ENCODE measurements around the gene ZG16. TPM values are rescaled to one million over a fixed set of nuclear protein-coding genes. Genes with fewer than 3 reads are reported as not detected.
"Not testable (repeated sequence)": the region's sequence is repeated elsewhere in the genome, so short reads cannot be mapped to it uniquely, and the experiment has no call there.

The ZG16 gene
- total RNA-seq, 1 donor from 2014 or later = not detected

DNA sequence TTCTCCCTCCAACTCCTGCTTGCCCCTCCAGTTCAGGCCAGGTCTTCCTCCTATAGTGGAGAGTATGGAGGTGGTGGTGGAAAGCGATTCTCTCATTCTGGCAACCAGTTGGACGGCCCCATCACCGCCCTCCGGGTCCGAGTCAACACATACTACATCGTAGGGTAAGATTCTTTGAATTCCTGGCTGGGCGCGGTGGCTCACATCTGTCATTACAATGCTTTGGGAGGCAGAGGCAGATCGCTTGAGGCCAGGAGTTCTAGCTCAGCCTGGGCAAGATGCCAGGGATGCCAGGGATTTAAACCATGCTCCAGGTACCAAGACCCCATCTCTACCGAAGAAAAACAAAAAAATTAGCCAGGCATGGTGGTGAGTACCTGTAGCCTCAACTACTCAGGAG is 1.4 kb downstream of the ZG16 start:
- Mint-ChIP-seq H3K4me1 (ENCODE audit: low read depth) (peaks cover 9% of the 10 kb centered on the region), H3K9me3 (no peaks in the 10 kb centered on the region), H3K27me3 (ENCODE audit: low read depth) (peaks cover 8% of the 10 kb centered on the region), H3K36me3 (ENCODE audit: low read depth) (no peaks in the 10 kb centered on the region), H3K27ac (no peak overlapping the region), H3K4me3 (ENCODE audit: low read depth) (no peak overlapping the region)
- DNase-seq (ENCODE audit: low spot score) = no peak
- intact Hi-C loops (cut with micrococcal nuclease) = no loop called here

DNA sequence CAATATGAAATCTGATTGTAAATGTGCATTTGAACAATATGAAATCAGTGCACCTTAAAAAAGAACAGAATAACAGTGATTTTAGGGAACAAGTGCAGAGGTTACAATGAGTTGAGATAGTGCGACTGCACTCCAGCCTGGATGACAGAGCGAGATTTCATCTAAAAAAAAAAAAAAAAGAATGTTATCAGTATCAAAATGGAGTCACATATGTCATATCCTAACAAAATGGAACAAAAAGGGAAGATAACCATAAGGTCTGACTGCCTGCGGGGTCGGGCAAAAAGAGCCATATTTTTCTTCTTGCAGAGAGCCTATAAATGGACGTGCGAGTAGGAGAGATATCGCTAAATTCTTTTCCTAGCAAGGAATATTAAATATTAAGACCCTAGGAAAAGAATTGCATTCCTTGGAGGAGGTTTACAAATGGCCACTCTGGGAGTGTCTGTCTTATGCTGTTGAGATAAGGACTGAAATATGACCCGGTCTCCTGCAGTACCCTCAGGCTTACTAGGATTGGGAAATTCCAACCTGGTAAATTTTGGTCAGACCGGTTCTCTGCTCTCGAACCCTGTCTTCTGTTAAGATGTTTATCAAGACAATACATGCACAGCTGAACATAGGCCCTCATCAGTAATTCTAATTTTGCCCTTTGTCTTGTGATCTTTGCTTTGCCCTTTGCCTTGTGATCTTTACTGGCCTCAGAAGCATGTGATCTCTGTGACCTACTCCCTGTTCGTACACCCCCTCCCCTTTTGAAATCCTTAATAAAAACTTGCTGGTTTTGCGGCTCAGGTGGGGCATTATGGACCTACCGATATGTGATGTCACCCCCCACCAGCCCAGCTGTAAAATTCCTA is 5.3 kb downstream of the ZG16 start:
- H3K27ac Mint-ChIP-seq; H3K36me3 Mint-ChIP-seq (ENCODE audit: low read depth); intact Hi-C loops (cut with micrococcal nuclease); H3K27me3 Mint-ChIP-seq (ENCODE audit: low read depth); DNase-seq (ENCODE audit: low spot score); H3K4me3 Mint-ChIP-seq (ENCODE audit: low read depth); H3K9me3 Mint-ChIP-seq: not testable (repeated sequence)
- peaks cover 27% of the 10 kb centered on the region for H3K4me1 Mint-ChIP-seq (ENCODE audit: low read depth)

DNA sequence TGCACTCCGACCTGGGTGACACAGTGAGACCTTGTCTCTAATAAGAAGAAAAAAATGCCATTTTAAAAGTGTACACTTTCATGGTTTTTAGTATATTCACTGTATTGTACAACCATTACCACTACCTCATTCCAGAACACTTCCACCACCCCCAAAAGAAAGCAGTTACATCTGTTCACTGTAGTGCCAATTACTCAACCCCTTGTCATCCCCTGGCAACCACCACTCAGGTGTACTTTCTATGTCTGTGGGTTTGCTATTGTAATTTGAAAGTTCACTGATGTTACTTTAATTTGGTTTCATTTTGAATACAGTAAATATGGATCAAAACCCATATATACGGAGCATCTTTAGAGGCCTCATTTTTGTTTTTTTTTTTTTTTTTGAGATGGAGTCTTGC is 6.1 kb downstream of the ZG16 start:
- no peaks in the 10 kb centered on the region for H3K36me3 Mint-ChIP-seq (ENCODE audit: low read depth)
- H3K27me3 Mint-ChIP-seq (ENCODE audit: low read depth) = peaks cover 6% of the 10 kb centered on the region
- H3K9me3 Mint-ChIP-seq = no peaks in the 10 kb centered on the region
- intact Hi-C loops (cut with micrococcal nuclease) = no loop called here
- no peak overlapping the region for H3K27ac Mint-ChIP-seq
- H3K4me3 Mint-ChIP-seq (ENCODE audit: low read depth) = no peak overlapping the region
- no peak for DNase-seq (ENCODE audit: low spot score)
- peaks cover 29% of the 10 kb centered on the region for H3K4me1 Mint-ChIP-seq (ENCODE audit: low read depth)

DNA sequence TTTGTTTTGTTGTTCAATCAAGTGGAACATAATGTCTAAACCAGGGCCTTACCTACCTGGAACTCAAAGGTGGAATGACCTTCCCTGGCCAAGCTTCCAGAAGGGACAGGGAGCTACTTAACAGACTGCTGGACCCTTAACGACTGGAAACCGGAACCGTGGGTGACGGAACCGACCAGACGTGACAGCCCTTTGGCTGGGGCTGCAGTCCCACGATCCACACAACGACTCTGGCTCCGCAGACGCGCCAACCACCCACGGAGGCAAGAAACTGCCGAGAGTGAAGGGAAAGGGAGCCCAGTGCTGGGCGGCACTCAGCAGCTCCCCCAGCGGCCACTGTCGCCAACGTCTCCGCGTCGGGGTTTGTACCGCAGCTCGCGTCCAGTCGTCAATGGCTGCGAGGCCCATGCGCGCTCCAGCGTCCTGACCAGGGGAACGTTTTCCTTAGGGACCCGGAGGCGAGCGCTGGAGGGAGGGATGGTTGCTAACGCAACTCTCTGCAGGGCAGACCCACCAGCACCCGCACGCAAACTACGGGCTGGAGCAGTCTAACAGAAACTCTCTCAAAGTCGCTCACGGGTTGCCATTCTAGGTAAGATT is 6.9 kb downstream of the ZG16 start:
- Mint-ChIP-seq H3K9me3 (no peaks in the 10 kb centered on the region), H3K4me1 (ENCODE audit: low read depth) (peaks cover 31% of the 10 kb centered on the region), H3K27me3 (ENCODE audit: low read depth) (no peaks in the 10 kb centered on the region), H3K36me3 (ENCODE audit: low read depth) (no peaks in the 10 kb centered on the region), H3K4me3 (ENCODE audit: low read depth) (peak overlapping the region; percentile 57), H3K27ac (no peak overlapping the region)
- DNase-seq (ENCODE audit: low spot score) = peak; percentile 67
- intact Hi-C loops (cut with micrococcal nuclease) = no loop called here

DNA sequence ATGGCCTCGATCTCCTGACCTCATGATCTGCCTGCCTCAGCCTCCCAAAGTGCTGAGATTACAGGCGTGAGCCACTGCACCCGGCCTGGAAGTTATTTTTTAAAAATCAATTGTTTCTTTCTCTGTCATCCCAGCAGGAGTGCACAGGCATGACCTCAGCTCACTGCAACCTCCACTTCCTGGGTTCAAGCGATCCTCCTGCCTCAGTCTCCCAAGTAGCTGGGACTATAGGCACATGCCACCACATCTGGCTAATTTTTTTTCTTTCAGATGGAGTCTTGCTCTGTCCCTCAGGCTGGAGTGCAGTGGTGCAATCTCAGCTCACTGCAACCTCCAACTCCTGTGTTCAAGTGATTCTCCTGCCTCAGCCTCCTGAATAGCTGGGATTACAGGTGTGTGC is 9.1 kb downstream of the ZG16 start:
- H3K4me3 Mint-ChIP-seq (ENCODE audit: low read depth); H3K9me3 Mint-ChIP-seq; H3K27ac Mint-ChIP-seq; intact Hi-C loops (cut with micrococcal nuclease); H3K27me3 Mint-ChIP-seq (ENCODE audit: low read depth); DNase-seq (ENCODE audit: low spot score): not testable (repeated sequence)
- peaks cover 39% of the 10 kb centered on the region for H3K4me1 Mint-ChIP-seq (ENCODE audit: low read depth)
- H3K36me3 Mint-ChIP-seq (ENCODE audit: low read depth) = peaks cover 17% of the 10 kb centered on the region

DNA sequence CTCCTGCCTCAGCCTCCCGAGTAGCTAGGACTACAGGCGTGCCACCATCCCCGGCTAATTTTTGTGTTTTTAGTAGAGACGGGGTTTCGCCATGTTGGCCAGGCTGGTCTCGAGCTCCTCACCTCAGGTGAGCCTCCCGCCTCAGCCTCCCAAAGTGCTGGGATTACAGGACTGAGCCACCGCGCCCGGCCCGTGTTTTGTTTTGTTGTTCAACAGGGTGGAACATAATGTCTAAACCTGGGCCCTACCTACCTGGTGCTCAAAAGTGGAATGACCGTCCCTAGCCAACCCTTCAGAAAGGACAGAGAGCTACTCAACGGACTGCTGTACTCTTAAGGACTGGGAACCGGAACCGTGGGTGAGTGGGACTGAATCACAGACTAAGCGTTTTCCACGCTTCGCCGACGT is 11.7 kb downstream of the ZG16 start:
- peaks cover 48% of the 10 kb centered on the region for H3K4me1 Mint-ChIP-seq (ENCODE audit: low read depth)
- no peak for DNase-seq (ENCODE audit: low spot score)
- H3K36me3 Mint-ChIP-seq (ENCODE audit: low read depth) = peaks cover 37% of the 10 kb centered on the region

DNA sequence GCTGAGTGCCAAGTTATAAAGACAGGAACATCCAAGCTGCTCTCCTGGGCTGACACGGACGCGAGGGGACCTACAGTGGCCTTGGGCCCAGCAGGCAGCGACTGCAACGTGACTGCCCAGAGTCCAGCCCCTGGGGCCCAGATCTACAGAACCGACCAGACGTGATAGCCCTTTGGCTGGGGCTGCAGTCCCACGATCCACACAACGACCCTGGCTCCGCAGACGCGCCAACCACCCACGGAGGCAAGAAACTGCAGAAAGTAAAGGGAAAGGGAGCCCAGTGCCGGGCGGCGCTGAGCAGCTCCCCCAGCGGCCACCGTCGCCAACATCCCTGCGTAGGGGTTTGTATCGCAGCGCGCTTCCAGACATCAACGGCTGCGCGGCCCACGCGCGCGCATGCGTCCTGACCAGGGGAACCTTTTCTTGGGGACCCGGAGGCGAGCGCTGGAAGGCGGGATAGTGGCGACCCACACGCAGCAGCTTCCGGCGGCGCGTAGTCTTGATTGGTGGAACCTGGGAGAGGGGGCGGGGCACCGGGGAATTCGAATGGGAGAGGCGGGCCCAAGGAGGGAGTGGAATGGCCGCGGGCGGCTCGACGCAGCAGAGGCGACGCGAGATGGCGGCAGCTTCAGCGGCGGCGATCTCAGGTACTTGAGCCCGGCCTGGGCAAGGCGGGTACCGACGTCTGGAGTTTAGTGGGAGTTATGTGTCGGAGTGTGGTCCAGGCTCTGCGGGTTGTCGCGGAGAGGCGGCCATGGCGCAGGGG is 12.3 kb downstream of the ZG16 start, which contains the start of gene KIF22:
Gene KIF22 (plus strand): TSS at position 569 of the 766 bp plus-strand sequence. CDS start 9 bp downstream, at position 578.
- H3K27me3 Mint-ChIP-seq (ENCODE audit: low read depth) = no peaks in the 10 kb centered on the region
- peak within 1 kb of the TSS; percentile 93 for H3K27ac Mint-ChIP-seq
- intact Hi-C loops (cut with micrococcal nuclease) = loop anchor here (1.0 to 2.0 kb wide), 5 partner anchors 15 to 90 kb away; partner anchors contain the start of genes C16orf54 and PAGR1
- no peaks in the 10 kb centered on the region for H3K9me3 Mint-ChIP-seq
- H3K36me3 Mint-ChIP-seq (ENCODE audit: low read depth) = peaks cover 43% of the 10 kb centered on the region
- peak within 1 kb of the TSS; percentile 98 for H3K4me3 Mint-ChIP-seq (ENCODE audit: low read depth)
- peak; percentile 100 for DNase-seq (ENCODE audit: low spot score)
- H3K4me1 Mint-ChIP-seq (ENCODE audit: low read depth) = peaks cover 46% of the 10 kb centered on the region

More for the DNA sequence above, 11.7 kb downstream of the ZG16 start:
- H3K27me3 Mint-ChIP-seq (ENCODE audit: low read depth) = no peaks in the 10 kb centered on the region
- H3K27ac Mint-ChIP-seq = peak overlapping the region; percentile 93
- no peaks in the 10 kb centered on the region for H3K9me3 Mint-ChIP-seq
- H3K4me3 Mint-ChIP-seq (ENCODE audit: low read depth) = peak overlapping the region; percentile 98
- intact Hi-C loops (cut with micrococcal nuclease) = loop anchor here (1.0 to 2.0 kb wide), 5 partner anchors 16 to 89 kb away; partner anchors contain the start of genes C16orf54 and PAGR1

DNA sequence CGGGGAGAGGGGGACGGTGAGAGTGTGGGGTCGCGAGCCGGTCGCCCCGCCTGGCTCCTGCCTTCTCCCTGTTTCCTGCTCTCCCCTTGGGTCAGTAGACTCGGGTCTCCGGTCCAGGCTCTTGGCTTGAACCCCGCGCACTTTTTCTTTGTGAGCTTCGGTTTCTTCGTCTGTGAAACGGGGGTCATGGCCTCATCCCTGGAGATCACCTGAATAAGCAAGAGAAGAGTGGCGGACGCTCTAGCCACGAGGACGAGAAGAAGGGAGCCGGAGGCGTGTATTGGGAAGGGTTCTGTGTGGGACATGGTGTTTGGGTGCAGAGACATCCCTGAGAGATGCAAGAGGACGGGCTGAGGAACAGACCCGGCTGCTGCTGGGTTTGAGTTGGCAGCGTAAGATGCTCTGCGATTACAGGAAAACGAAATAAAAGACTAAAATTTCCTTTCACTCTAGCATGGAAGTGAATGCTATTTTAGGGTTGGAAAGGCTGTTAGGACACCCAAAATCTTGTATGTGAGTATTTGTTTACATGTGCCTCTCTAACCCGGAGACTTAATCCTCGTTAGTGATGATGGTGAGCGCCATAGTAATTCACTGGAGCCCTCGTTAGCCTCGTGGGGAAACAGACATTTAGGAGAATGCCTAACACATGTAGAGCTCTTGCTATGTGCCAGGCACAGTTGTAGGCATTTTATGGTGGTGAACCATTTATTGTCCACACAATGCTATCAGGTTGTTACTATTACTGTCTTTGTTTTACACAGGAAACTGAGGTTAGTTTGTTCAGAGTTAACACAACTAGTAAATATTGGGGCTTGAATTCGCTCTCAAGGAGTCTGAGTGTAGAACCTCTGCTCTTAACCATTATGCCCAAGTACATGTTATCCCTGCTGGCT is 13.1 kb downstream of the ZG16 start:
- H3K4me1 Mint-ChIP-seq (ENCODE audit: low read depth) = peaks cover 42% of the 10 kb centered on the region
- intact Hi-C loops (cut with micrococcal nuclease) = loop anchor here (1.0 to 2.0 kb wide), 5 partner anchors 14 to 91 kb away; partner anchors contain the start of genes C16orf54 and PAGR1
- H3K9me3 Mint-ChIP-seq = no peaks in the 10 kb centered on the region
- no peaks in the 10 kb centered on the region for H3K27me3 Mint-ChIP-seq (ENCODE audit: low read depth)
- no peak for DNase-seq (ENCODE audit: low spot score)
- H3K36me3 Mint-ChIP-seq (ENCODE audit: low read depth) = peaks cover 49% of the 10 kb centered on the region
- peak overlapping the region; percentile 93 for H3K27ac Mint-ChIP-seq
- H3K4me3 Mint-ChIP-seq (ENCODE audit: low read depth) = peak overlapping the region; percentile 98

DNA sequence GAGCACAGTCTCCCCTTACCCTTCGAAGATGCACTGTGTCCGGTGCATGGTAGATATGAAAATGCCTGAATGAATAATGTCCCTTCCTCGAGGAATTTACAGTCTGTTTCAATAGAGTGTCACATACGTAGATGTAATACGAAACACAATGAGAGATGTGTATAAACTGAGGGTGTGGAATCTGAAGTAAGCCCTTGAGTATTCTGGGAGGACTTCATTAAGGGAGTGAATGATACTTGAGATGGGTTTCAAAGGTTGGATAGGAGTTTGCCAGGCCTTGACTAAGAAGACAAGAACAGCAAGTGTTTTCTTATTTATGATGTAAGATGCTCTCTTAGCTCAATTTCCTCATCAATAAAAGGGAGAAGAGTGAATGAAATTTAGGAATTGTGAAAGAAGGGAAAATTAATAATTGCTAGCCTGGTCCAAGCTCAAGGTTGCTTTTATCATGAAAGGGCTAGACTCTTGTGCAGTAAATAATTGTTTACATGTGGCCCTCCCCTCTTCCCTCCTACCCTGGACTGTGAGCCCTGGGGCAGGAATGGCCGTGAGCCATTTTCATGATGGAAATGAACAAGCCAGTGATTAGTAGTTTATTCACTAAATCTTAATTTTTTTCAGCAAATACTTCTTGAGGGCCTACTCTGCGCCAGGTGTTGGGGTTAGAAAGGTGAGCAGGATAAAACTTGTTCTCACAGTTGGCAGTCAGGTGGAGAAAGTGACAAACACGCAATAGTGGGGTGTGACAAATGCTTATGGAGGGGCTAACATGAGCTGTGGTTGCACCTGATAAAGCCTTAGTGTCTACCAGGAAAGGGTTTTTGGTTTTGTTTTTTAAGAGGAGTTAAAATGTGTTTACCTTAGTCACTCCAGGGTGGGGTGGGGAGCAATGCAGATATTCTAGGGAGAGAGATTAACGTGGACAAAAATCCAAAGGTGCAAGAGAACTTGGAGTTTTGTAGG is 14.1 kb downstream of the ZG16 start:
- H3K4me3 Mint-ChIP-seq (ENCODE audit: low read depth) = peak overlapping the region; percentile 98
- H3K4me1 Mint-ChIP-seq (ENCODE audit: low read depth) = peaks cover 44% of the 10 kb centered on the region
- H3K36me3 Mint-ChIP-seq (ENCODE audit: low read depth) = peaks cover 59% of the 10 kb centered on the region
- DNase-seq (ENCODE audit: low spot score) = no peak
- H3K27ac Mint-ChIP-seq = peak overlapping the region; percentile 93
- intact Hi-C loops (cut with micrococcal nuclease) = loop anchor here (2.0 kb wide), 1 partner anchor 47 kb away; the partner anchor contains the start of gene C16orf54
- no peaks in the 10 kb centered on the region for H3K9me3 Mint-ChIP-seq
- H3K27me3 Mint-ChIP-seq (ENCODE audit: low read depth) = no peaks in the 10 kb centered on the region

DNA sequence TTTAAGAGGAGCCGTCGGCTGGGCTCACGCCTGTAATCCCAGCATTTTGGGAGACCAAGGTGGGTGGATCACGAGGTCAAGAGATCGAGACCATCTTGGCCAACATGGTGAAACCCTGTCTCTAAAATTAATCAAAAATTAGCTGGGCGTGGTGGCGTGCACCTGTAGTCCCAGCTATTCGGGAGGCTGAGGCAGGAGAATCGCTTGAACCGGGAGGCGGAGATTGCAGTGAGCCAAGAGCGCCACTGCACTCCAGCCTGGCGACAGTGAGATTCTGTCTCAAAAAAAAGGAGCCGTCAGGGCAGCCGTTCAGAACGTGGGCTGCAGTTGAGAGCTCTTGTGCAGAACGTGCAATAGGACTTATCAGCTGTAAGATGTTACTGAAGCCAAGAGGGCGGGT is 15.1 kb downstream of the ZG16 start:
- intact Hi-C loops (cut with micrococcal nuclease); H3K27me3 Mint-ChIP-seq (ENCODE audit: low read depth); H3K9me3 Mint-ChIP-seq; DNase-seq (ENCODE audit: low spot score): not testable (repeated sequence)
- H3K27ac Mint-ChIP-seq = peak overlapping the region; percentile 56
- H3K4me1 Mint-ChIP-seq (ENCODE audit: low read depth) = peaks cover 37% of the 10 kb centered on the region
- peak overlapping the region; percentile 98 for H3K4me3 Mint-ChIP-seq (ENCODE audit: low read depth)
- H3K36me3 Mint-ChIP-seq (ENCODE audit: low read depth) = peaks cover 67% of the 10 kb centered on the region

DNA sequence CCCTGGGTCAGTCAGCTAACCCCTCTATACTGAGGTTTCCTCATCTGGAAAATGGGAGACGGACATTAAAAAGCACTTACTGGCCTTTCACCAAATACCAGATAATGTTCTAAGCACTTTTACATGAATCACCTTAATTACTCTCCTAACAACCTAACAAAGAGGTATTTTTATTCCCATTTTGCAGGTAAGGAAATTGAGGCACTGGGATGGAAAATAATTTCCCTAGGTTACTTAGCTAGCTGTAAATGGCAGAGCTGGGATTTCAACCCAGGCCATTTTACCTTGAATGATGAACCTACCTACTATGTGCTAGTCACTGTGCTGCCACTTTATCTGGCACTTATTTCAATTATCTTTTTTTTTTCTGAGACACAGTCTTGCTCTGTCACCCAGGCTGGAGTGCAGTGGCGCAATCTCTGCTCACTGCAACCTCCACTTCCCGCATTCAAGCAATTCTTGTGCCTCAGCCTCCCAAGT is 16.2 kb downstream of the ZG16 start:
- peaks cover 78% of the 10 kb centered on the region for H3K36me3 Mint-ChIP-seq (ENCODE audit: low read depth)
- no peak overlapping the region for H3K27ac Mint-ChIP-seq

More for the DNA sequence above, 16.2 kb downstream of the ZG16 start:
- no peaks in the 10 kb centered on the region for H3K27me3 Mint-ChIP-seq (ENCODE audit: low read depth)
- no peaks in the 10 kb centered on the region for H3K9me3 Mint-ChIP-seq
- peaks cover 35% of the 10 kb centered on the region for H3K4me1 Mint-ChIP-seq (ENCODE audit: low read depth)
- H3K4me3 Mint-ChIP-seq (ENCODE audit: low read depth) = no peak overlapping the region
- DNase-seq (ENCODE audit: low spot score) = no peak
- intact Hi-C loops (cut with micrococcal nuclease) = no loop called here
